GM21360 (cell line): ENCODE results near the gene ARG1.
"Not testable (repeated sequence)": the region's sequence is repeated elsewhere in the genome, so short reads cannot be mapped to it uniquely, and the experiment has no call there.

Source experiments
- ATAC-seq: cut with Tn5 transposase; IDR thresholded peaks from one replicate; pipeline ENCODE4 v1.9.1; 2021; ENCODE audit warnings: mild to moderate bottlenecking, moderate library complexity; ENCODE audit not compliant: unreplicated experiment

ARG1 gene

DNA sequence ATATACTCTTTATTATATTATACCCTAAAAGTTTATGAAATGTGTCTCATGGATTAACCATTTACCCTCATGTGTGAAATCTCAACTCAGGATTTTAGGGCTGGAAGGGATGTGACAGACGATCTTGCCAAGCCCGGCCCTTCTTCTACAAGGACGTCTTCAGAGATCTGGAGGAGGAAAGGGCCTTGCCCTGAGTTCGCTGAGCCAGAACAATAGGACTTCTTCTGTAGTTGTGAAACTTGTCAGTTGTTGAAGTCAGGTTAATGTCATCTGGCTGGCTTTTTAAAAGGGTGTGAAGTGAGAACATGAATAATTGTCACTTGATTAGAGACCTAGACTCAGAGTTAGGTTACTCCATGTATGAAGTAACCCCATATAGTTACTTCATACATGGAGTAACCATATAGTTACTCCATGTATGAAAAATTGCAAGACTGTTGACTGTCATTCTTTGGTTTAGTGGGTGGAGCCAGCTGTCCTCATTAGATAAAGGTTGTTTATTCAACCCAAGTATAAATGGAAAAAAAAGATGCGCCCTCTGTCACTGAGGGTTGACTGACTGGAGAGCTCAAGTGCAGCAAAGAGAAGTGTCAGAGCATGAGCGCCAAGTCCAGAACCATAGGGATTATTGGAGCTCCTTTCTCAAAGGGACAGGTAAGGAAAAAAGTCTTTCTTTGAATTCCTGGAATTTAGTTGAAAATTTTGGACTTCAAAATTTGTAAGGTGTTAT is at the start of gene ARG1:
Gene ARG1, plus strand, starts transcription at position 541 of the 730 bp plus-strand sequence. Its CDS starts 57 bp downstream, at position 598.
- ATAC-seq: no peak

GRCh38 chr6:131523988-131524673 is 48.9 kb upstream of the ARG1 start:
- ATAC-seq: no peak

DNA sequence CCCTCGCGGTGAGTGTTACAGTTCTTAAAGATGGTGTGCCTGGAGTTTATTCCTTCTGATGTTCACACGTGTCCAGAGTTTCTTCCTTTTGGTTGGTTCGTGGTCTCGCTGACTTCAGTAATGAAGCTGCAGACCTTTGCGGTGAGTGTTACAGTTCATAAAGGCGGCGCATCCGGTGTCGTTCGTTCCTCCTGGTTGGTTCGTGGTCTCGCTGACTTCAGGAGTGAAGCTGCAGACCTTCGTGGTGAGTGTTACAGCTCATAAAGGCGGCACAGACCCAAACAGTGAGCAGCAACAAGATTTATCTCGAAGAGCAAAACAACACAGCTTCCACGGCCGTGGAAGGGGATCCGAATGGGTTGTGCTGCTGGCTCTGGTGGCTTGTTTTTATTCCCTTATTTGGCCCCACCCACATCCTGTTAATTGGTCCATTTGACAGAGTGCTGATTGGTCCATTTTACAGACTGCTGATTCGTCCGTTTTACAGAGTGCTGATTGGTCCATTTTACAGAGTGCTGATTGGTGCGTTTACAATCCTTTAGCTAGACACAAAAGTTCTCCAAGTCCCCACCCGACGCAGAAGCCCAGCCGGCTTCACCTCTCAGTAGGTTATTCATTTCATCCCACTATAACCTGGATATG is 48.2 kb upstream of the ARG1 start:
- ATAC-seq: no peak

DNA sequence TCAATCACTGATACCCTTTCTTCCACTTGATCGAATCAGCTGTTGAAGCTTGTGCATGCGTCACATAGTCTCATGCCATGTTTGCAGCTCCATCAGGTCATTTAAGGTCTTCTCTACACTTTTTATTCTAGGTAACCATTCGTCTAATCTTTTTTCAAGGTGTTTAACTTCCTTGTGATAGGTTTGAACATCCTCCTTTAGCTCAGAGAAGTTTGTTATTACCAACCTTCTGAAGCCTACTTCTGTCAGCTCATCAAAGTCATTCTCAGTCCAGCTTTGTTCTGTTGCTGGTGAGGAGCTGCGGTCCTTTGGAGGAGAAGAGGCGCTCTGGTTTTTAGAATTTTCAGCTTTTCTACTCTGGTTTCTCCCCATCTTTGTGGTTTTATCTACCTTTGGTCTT is 42.1 kb upstream of the ARG1 start:
- ATAC-seq: not testable (repeated sequence)

DNA sequence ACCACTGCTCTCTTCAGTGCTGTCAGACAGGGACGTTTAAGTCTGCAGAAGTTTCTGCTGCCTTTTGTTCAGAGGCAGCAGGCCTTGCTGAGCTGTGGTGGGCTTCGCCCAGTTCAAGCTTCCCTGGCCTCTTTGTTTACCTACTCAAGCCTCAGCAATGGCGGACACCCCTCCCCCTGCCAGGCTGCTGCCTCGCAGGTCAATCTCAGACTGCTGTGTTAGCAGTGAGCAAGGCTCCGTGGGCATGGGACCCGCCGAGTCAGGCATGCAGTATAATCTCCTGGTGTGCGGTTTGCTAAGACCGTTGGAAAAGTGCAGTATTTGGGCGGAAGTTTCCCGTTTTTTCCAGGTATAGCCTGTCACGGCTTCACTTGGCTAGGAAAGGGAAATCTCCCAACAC is 41.3 kb upstream of the ARG1 start:
- not testable (repeated sequence) for ATAC-seq

GRCh38 chr6:131532580-131533039 is 40.4 kb upstream of the ARG1 start:
- ATAC-seq: peak; percentile 95

GRCh38 chr6:131538615-131539014 is 34.4 kb upstream of the ARG1 start:
- not testable (repeated sequence) for ATAC-seq

DNA sequence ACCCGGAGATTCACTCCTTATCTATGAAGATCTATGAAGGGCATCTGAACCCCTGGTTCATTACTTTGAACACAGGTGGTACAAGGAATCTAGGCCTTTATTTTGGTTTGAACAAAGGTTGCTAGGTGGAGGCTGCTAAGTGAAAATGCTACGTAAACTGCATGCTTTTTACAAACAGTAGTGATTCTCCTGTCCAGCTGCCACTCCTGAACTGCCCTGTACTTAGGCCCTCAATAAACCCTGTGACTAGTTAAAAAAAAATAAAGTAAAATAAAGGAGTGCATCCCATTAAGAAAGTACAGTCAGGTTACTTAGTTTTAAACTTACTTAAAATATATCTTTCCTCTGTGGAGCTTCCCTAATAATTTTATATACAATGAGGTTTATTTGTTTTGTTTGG is 27.7 kb upstream of the ARG1 start:
- no peak for ATAC-seq

DNA sequence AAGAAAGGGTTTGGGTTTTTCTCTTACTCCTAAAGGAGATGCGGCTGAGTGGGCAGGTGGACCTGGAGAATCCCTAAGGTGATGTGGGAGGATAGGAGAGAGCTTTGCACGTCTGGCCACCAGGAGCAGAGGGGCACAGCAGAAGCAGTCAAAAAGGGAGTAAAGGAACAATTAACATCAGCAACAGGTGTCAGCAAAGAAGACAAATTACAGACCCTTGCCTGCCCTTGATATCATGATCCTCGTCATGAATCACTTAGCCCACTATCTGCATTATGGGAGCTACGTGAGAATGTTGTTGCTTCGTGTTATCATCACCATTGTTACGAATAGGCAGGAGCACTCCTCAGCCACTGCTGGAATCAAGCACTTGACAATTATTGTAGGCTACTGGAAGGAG is 25.5 kb upstream of the ARG1 start:
- no peak for ATAC-seq

DNA sequence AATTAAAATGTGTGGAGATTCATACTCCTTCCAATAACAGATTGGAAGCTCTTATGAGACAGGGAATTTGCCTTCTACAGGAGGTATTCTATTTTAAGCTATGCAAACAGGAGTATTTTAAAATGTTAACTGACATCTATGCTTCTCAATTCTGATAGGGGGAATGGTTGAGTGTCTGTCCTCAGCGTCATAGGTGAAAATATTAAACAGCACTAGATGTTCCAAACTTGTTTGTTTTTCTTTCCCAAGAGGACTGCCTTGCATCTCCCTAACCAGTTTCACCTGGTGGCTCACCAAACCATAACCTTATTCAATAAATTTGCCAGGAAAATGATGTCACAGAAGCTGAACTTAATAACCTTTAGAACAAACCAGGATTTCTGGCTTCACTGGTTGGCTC is 24.6 kb upstream of the ARG1 start:
- ATAC-seq: no peak

DNA sequence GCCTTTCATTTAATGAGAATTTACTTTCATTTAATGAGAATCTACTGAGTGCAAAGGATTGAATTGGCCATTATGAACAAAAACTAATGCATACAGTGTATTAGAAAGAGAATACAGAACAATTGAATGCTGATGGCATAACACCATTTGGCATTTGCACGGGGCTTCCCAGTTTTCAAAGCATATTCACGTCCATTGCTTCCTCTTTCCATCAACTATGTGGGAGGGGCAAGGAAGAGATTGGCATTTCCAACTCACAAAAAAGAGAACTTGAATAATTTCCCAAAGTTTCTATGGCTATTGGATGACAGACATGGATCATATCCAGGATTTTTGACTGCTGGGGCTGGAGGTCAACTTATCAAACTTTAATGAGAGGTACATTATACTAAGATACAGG is 23.2 kb upstream of the ARG1 start:
- ATAC-seq: no peak

- no peak for ATAC-seq
Measured at GRCh38 chr6:131551902-131552301, 21.1 kb upstream of the ARG1 start.

DNA sequence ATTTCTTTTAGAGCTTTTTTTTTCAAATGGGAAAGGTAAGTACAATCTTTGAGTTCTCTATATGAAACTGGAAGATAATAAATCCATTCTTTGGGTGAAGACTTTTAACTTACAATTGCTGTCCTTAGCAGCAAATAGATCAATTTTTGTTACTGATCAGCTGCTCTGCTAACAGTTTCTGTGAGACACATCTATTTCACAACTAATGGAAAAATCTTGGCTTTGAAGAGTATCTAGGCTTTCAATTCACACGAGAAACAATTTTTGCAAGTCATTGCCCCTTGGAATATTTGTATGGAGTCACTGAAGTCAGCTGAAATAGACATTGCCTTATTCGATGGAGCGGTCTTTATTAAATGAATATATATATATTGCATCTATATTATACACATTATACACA is 20.5 kb upstream of the ARG1 start:
- no peak for ATAC-seq

GRCh38 chr6:131555992-131556391 is 17.0 kb upstream of the ARG1 start:
- ATAC-seq: no peak

GRCh38 chr6:131558922-131559321 is 14.1 kb upstream of the ARG1 start:
- ATAC-seq: no peak

GRCh38 chr6:131561925-131562707 is 10.9 kb upstream of the ARG1 start:
- no peak for ATAC-seq

DNA sequence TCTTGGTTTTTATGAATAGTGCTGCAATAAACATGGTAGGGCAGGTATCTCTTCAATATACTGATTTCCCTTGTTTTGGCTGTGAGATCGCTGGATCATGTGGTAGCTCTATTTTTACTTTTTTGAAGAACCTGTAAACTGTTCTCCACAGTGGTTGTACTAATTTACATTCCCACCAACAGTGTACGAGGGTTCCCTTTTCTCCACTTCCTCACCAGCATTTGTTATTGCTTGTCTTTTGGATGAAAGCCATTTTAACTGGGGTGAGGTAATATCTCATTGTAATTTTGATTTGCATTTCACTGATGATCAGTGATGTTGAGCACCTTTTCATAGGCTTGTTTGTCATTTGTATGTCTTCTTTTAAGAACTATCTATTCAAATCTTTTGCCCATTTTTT is 8.0 kb upstream of the ARG1 start:
- ATAC-seq: no peak

DNA sequence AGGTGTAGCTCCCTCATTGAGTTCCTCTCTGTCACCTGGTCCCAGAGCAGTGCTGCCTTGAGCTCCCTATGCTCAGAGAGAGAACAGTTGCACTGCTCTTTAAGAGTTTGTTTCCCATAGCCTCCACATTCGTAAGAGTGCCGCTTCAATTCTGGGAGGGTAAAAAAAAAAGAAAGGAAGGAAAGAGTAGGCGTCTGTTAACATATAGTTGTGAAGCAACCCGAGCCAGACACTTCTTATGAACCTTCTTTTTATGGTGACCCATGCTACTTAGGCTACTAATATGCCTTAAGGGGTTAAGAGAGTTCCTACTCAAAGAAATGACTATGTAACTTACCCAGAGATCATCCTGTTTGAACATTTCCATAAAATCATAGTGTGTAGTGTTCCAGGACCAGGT is 4.3 kb upstream of the ARG1 start:
- ATAC-seq: no peak

DNA sequence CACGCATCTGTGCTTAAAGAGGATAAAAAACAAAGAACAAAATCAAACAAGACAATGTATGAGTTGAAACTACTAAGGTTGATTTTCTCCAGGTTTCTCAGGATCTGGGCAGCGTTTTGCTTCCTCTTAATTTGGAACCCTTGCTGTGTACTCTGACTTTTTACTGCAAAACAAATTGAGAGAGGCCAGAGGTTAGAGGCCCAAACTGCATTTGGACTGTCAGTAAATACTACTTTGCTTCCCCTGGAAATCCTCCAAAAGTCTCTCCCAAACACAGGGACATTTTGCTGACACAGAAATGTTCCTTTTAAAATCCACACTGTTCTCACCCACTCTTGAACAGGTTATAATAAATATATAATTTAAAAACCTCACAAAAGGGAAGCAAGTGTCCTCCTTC is 1.1 kb downstream of the ARG1 start:
- ATAC-seq: no peak

GRCh38 chr6:131574686-131575085 is 1.7 kb downstream of the ARG1 start:
- ATAC-seq: no peak

DNA sequence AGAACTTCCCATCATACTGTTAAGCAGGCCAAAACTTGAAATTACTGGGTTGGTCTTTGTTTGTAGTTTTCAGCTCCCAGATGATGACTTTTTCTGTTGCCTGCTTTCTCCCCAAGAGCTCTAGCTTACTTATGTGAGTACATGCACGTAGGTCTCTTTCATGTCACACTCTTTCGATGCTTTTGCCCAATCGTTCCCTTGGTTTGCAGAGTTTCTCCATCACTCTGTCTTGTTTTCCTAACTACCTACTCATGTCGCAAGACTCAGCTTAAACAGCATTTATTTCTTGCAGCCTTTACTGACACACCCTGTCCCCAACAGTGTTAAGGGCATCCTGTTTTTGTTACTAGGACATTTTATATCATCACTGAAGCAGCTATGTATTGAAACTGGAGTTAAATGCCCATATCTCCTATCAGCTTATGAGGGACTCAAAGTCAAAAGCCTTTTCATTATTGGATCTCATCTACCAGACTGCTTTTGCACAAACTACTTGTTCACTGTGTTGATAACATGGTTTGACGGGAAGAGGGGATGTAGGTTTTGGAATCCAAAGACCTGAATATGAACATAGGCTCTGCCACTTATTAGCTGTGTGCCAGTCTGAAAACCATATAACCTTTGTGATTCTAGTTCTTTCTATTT is 2.9 kb downstream of the ARG1 start:
- ATAC-seq: no peak
